Keratinocyte (primary cell): ENCODE results near the gene RENBP. TPM values are rescaled to one million over a fixed set of nuclear protein-coding genes. Genes with fewer than 3 reads are reported as not detected.

ENCODE experiments used
- DNase-seq: peaks from one replicate; pipeline ENCODE4 v3.0.0-alpha.2; 2011; ENCODE audit warnings: low read depth, missing footprints, low spot score
- FAIRE-seq: peaks from 2 replicates; lab custom pipeline; 2011; peaks lifted over from hg19 to GRCh38; lab: Jason Lieb, UNC
- H2AFZ ChIP-seq: 2 replicates; pipeline ENCODE4 v1.6.0; 2012; ENCODE audit warnings: low read length, control low read depth, inconsistent platforms; ENCODE audit not compliant: control insufficient read depth
- H3K27ac ChIP-seq: 2 replicates; pipeline ENCODE4 v1.5.1; 2011; ENCODE audit warnings: low read length; ENCODE audit not compliant: control insufficient read depth, insufficient read depth
- H3K27me3 ChIP-seq: 3 replicates; pipeline ENCODE4 v1.6.0; 2011; ENCODE audit warnings: low read length; ENCODE audit not compliant: control insufficient read depth, insufficient read depth; ENCODE audit errors: extremely low read depth
- H3K36me3 ChIP-seq, 2 experiments: 2 replicates in 1 of 2; 3 replicates in 1 of 2; pipeline ENCODE4 v1.5.1; 2011; ENCODE audit warnings: low read length in 2 of 2, mild to moderate bottlenecking in 1 of 2; ENCODE audit not compliant: control insufficient read depth in 2 of 2, insufficient read depth in 2 of 2; ENCODE audit errors: extremely low read depth in 1 of 2
- H3K4me1 ChIP-seq: 3 replicates; pipeline ENCODE4 v1.5.1; 2011; ENCODE audit warnings: low read length; ENCODE audit not compliant: control insufficient read depth, insufficient read depth; ENCODE audit errors: extremely low read depth
- H3K4me2 ChIP-seq: 3 replicates; pipeline ENCODE4 v1.6.0; 2011; ENCODE audit warnings: low read depth, low read length; ENCODE audit not compliant: control insufficient read depth, insufficient read depth; ENCODE audit errors: extremely low read depth
- H3K4me3 ChIP-seq, 3 experiments: fragments of 200-600 bp in 1 of 3; sonication (generic) in 1 of 3; 2 replicates in 2 of 3; 3 replicates in 1 of 3; pipeline ENCODE4 v1.5.1; 2011 to 2016; ENCODE audit warnings: low read length in 3 of 3, mild to moderate bottlenecking in 3 of 3, control low read depth in 2 of 3, inconsistent platforms in 1 of 3, low read depth in 1 of 3, mixed read lengths in 1 of 3, mixed run types in 1 of 3, moderate library complexity in 1 of 3; ENCODE audit not compliant: control insufficient read depth in 2 of 3, insufficient read depth in 2 of 3; ENCODE audit errors: extremely low read depth in 1 of 3
- H3K79me2 ChIP-seq: 2 replicates; pipeline ENCODE4 v1.6.0; 2012; ENCODE audit warnings: low read length; ENCODE audit not compliant: control insufficient read depth, insufficient read depth
- H3K9ac ChIP-seq: 3 replicates; pipeline ENCODE4 v1.6.0; 2011; ENCODE audit warnings: low read length; ENCODE audit not compliant: control insufficient read depth, insufficient read depth; ENCODE audit errors: extremely low read depth
- H3K9me1 ChIP-seq: 3 replicates; pipeline ENCODE4 v1.6.0; 2011; ENCODE audit warnings: low read length; ENCODE audit not compliant: control insufficient read depth, insufficient read depth; ENCODE audit errors: extremely low read depth
- H3K9me3 ChIP-seq: 2 replicates; pipeline ENCODE4 v1.5.1; 2012; ENCODE audit warnings: low read depth, low read length; ENCODE audit not compliant: control insufficient read depth
- H4K20me1 ChIP-seq: 3 replicates; pipeline ENCODE4 v1.6.0; 2011; ENCODE audit warnings: low read length; ENCODE audit not compliant: control insufficient read depth, insufficient read depth; ENCODE audit errors: extremely low read depth
- EZH2 ChIP-seq: IDR thresholded peaks from one replicate; pipeline ENCODE4 v1.6.1; 2012; ENCODE audit warnings: inconsistent platforms, mild to moderate bottlenecking, low read length, moderate library complexity
- dilution Hi-C: fragments of 300-500 bp; cut with MboI; formaldehyde crosslinking; loops from one replicate; pipeline ENCODE4 v1.7.0; 2020; ENCODE audit warnings: low sequenced_read_pairs; ENCODE audit not compliant: extremely low pct_ligation_motif_present
- polyA plus RNA-seq, 5 experiments: library from polyadenylated mRNA; depleted of rRNA in 3 of 5; stranded (reverse) in 3 of 5; stranded (forward) in 1 of 5; unstranded in 1 of 5; fragments of >200 nt; gene quantifications; 1 replicate in 1 of 5; 2 replicates in 3 of 5; 3 replicates in 1 of 5; pipeline versions ENCODE4 v1.2.1 to v1.2.3, GENCODE V29; 2011 to 2012; ENCODE audit warnings: missing spikeins in 2 of 5, low read depth in 1 of 5, low replicate concordance in 1 of 5
- TF ChIP-seq, protein P1 (sequence below), 3 experiments: IDR thresholded peaks in 1 of 3; conservative IDR thresholded peaks in 1 of 3; optimal IDR thresholded peaks in 1 of 3; 2 replicates in 2 of 3; 3 replicates in 1 of 3; pipeline versions ENCODE3 to v1.5.1; 2011; ENCODE audit warnings: low read length in 3 of 3, mild to moderate bottlenecking in 3 of 3, moderate library complexity in 2 of 3, control low read depth in 1 of 3, inconsistent platforms in 1 of 3; ENCODE audit not compliant: insufficient read depth in 2 of 3; ENCODE audit errors: extremely low read depth in 1 of 3

RENBP gene
- polyA plus RNA-seq, 1 donor (not counting 4 experiments of a cell fraction or from before 2014, with no cell fraction given) = 0.16 TPM

DNA sequence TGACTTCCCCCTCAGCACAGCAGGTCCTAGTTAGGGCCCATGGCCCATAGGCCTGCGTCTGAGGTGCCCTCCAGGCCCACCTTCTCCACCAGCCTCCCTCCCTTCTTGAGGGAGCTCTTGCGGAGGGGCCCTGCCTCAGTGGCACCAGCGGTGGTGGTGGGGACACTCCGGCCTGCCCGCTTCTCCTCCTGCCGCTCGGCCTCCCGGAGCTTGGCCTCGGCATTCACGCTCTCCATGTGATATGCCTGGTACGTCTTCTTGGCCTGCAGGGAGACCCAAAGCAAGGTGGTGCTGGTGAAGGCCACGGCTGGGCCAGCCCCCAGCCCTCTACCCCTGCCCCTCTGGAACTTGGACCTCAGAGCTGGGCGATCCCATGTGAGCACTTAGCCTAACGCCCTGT lies 23.9 kb downstream of the RENBP start:
- dilution Hi-C loops = no loop called here

DNA sequence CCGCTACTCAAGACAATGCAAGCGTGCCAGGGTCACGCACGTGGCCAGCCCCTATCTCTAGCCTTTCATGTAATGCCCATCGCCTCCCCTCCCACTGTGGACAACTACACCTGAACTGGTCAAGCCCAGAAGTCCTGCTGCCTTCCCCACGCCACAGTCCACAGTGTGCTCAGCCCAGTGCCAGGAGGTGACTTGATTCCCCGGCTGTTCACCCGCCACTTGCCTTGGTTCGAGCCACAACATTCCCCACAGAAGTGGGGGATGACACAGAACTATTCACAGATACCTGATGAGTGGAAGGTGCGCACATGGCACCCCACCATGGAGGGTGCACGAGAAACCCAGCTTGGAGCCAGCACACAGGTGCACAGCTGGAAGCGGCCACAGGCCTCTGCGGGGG lies 25.2 kb downstream of the RENBP start:
- H3K27me3 ChIP-seq = no peaks in the 10 kb centered on the region
- H3K4me3 ChIP-seq = no peak overlapping the region
- no peak overlapping the region for H2AFZ ChIP-seq
- DNase-seq (no peak), FAIRE-seq (no peak)
- no peak overlapping the region for H3K9ac ChIP-seq
- H3K27ac ChIP-seq = no peak overlapping the region
- no peaks in the 10 kb centered on the region for H3K79me2 ChIP-seq
- dilution Hi-C loops = no loop called here
- H3K4me1 ChIP-seq = peaks cover 16% of the 10 kb centered on the region
- no peaks in the 10 kb centered on the region for H3K9me1 ChIP-seq
- H3K4me2 ChIP-seq = no peak overlapping the region
- H3K9me3 ChIP-seq = no peaks in the 10 kb centered on the region
- no peak for TF ChIP-seq EZH2
- TF ChIP-seq, protein P1, sequence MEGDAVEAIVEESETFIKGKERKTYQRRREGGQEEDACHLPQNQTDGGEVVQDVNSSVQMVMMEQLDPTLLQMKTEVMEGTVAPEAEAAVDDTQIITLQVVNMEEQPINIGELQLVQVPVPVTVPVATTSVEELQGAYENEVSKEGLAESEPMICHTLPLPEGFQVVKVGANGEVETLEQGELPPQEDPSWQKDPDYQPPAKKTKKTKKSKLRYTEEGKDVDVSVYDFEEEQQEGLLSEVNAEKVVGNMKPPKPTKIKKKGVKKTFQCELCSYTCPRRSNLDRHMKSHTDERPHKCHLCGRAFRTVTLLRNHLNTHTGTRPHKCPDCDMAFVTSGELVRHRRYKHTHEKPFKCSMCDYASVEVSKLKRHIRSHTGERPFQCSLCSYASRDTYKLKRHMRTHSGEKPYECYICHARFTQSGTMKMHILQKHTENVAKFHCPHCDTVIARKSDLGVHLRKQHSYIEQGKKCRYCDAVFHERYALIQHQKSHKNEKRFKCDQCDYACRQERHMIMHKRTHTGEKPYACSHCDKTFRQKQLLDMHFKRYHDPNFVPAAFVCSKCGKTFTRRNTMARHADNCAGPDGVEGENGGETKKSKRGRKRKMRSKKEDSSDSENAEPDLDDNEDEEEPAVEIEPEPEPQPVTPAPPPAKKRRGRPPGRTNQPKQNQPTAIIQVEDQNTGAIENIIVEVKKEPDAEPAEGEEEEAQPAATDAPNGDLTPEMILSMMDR (optimal IDR thresholded peaks at IDR 0.05 in 1 of 3, IDR thresholded peaks at IDR 0.05 in 1 of 3, conservative IDR thresholded peaks at IDR 0.05 in 1 of 3; ENCODE audit: extremely low read depth in 1 of 3, insufficient read depth in 2 of 3, low read length in 3 of 3) = no peak
- H3K36me3 ChIP-seq = no peaks in the 10 kb centered on the region
- no peaks in the 10 kb centered on the region for H4K20me1 ChIP-seq

More for the DNA sequence above, 23.9 kb downstream of the RENBP start:
- Histone ChIP-seq H3K4me2 (no peak overlapping the region), H2AFZ (no peak overlapping the region), H3K4me3 (no peak overlapping the region), H3K9me3 (no peaks in the 10 kb centered on the region), H3K79me2 (no peaks in the 10 kb centered on the region), H3K27ac (no peak overlapping the region), H3K9ac (no peak overlapping the region), H4K20me1 (no peaks in the 10 kb centered on the region), H3K9me1 (no peaks in the 10 kb centered on the region), H3K27me3 (no peaks in the 10 kb centered on the region), H3K36me3 (no peaks in the 10 kb centered on the region), H3K4me1 (peaks cover 16% of the 10 kb centered on the region)
- FAIRE-seq (no peak), DNase-seq (no peak)
- no peak for TF ChIP-seq EZH2

DNA sequence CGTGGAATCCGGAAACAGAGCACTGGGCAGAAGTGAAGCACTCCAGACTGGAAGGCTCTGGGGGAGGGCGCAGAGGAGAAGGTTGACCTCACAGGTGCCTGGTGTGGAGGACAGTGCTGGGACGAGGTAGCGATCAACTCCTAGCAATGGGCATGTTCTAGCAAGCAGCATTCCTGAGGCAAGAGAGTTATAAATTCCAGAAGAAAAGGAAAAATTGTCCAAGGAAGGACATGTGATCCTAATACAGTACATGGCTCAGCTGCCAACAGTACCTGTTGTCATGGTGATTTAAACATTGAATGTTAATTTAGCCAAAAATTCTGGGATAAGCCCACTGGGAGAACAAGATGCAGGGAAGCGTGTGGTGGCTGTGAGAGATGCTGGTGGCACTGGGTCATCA lies 26.6 kb downstream of the RENBP start:
- H3K27me3 ChIP-seq = no peaks in the 10 kb centered on the region
- dilution Hi-C loops = no loop called here
- H3K9ac ChIP-seq = no peak overlapping the region
- no peak overlapping the region for H3K4me2 ChIP-seq
- DNase-seq (no peak), FAIRE-seq (no peak)
- no peak overlapping the region for H2AFZ ChIP-seq
- H3K9me1 ChIP-seq = no peaks in the 10 kb centered on the region
- H3K36me3 ChIP-seq = no peaks in the 10 kb centered on the region
- TF ChIP-seq EZH2 = no peak
- TF ChIP-seq, protein P1 (optimal IDR thresholded peaks at IDR 0.05 in 1 of 3, IDR thresholded peaks at IDR 0.05 in 1 of 3, conservative IDR thresholded peaks at IDR 0.05 in 1 of 3; ENCODE audit: extremely low read depth in 1 of 3, insufficient read depth in 2 of 3, low read length in 3 of 3) = no peak
- no peaks in the 10 kb centered on the region for H4K20me1 ChIP-seq
- H3K9me3 ChIP-seq = no peaks in the 10 kb centered on the region
- H3K79me2 ChIP-seq = no peaks in the 10 kb centered on the region
- H3K27ac ChIP-seq = no peak overlapping the region
- no peak overlapping the region for H3K4me3 ChIP-seq
- H3K4me1 ChIP-seq = peaks cover 16% of the 10 kb centered on the region
